ENCODE measurements around the gene SSTR1. TPM values are rescaled to one million over a fixed set of nuclear protein-coding genes. Genes with fewer than 3 reads are reported as not detected.

The SSTR1 gene
- total RNA-seq, 1 experiment from 2014 or later = 0.07 TPM

DNA sequence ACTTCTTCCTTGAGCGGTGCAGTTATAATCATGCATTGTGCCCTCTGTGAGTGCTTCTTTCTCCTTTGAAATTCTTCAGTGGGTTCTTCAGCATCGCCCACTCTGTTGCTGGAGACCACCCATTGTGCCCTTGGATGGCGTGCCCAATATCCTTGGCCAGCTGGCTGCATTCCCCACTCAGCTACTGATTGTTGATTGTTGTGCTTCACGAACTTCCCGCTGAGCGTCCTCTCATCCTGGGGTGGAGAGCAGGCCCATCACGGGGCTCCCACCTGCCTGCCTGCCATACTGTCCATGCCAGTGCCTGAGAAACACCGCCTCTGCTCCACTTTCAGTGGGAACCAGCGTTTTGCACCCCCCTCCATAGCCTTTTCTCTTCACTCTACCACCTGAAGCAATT lies 8.6 kb upstream of the SSTR1 start:
- no peaks in the 10 kb centered on the region for H3K36me3 ChIP-seq (ENCODE audit: low read depth, low read length)
- peaks cover 25% of the 10 kb centered on the region for H3K4me1 ChIP-seq (ENCODE audit: insufficient read depth, low read length)
- CTCF ChIA-PET = no interaction called here
- H2AFZ ChIP-seq (ENCODE audit: low read length) = no peak overlapping the region
- TF ChIP-seq EZH2phosphoT487 (IDR thresholded peaks at IDR 0.05; ENCODE audit: borderline replicate concordance, low read length) = no peak
- TF ChIP-seq EZH2 (IDR thresholded peaks at IDR 0.05; ENCODE audit: low read length, unreplicated experiment) = no peak
- TF ChIP-seq, protein P1, sequence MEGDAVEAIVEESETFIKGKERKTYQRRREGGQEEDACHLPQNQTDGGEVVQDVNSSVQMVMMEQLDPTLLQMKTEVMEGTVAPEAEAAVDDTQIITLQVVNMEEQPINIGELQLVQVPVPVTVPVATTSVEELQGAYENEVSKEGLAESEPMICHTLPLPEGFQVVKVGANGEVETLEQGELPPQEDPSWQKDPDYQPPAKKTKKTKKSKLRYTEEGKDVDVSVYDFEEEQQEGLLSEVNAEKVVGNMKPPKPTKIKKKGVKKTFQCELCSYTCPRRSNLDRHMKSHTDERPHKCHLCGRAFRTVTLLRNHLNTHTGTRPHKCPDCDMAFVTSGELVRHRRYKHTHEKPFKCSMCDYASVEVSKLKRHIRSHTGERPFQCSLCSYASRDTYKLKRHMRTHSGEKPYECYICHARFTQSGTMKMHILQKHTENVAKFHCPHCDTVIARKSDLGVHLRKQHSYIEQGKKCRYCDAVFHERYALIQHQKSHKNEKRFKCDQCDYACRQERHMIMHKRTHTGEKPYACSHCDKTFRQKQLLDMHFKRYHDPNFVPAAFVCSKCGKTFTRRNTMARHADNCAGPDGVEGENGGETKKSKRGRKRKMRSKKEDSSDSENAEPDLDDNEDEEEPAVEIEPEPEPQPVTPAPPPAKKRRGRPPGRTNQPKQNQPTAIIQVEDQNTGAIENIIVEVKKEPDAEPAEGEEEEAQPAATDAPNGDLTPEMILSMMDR (conservative IDR thresholded peaks at IDR 0.05; ENCODE audit: low read depth, low read length) = no peak
- peak overlapping the region; percentile 34; the same call in 1 of the 2 replicates for H3K9ac ChIP-seq (ENCODE audit: low read length)
- intact Hi-C loops (cut with micrococcal nuclease) = no loop called here
- H3K27me3 ChIP-seq (ENCODE audit: low read length) = no peaks in the 10 kb centered on the region; the same call in 1 of the 2 replicates
- H3K4me2 ChIP-seq (ENCODE audit: low read length) = no peak overlapping the region
- POLR2A ChIA-PET (ENCODE audit: unreplicated experiment) = no interaction called here
- H3F3A ChIP-seq (ENCODE audit: low read length, unreplicated experiment) = no peaks in the 10 kb centered on the region
- no peak for DNase-seq
- H3K9me3 ChIP-seq (ENCODE audit: low read length) = no peaks in the 10 kb centered on the region
- H3K27ac ChIP-seq (ENCODE audit: low read length) = peak overlapping the region; percentile 76
- H3K79me2 ChIP-seq (ENCODE audit: low read length) = no peaks in the 10 kb centered on the region
- no peak for ATAC-seq
- H4K20me1 ChIP-seq (ENCODE audit: low read length) = no peaks in the 10 kb centered on the region
- H3K4me3 ChIP-seq (ENCODE audit: low read length) = no peak overlapping the region
- BruUV-seq (replicated peaks) = no TSS peak
- H3K9me2 ChIP-seq (replicated peaks; ENCODE audit: low read length) = no peaks in the 10 kb centered on the region

DNA sequence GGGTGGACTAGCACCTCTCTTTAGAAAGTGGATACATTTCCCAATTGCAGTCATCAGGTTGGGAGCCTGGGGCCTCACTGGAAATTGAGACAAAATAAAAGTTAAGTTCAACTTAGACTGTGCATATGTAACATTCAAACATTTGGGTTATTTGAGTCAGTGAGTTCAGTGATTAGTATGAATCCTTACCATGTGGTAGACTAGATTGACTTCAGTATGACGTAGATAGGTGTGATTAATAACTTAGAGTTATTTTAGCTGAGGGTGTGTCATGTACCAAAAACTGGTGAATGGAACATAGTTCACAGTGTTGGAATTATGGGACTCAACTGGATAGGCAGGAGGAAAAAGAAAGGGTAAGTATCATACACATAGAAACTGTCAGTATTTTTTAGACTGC lies 8.0 kb upstream of the SSTR1 start:
- no TSS peak for BruUV-seq (replicated peaks)
- no peaks in the 10 kb centered on the region for H4K20me1 ChIP-seq (ENCODE audit: low read length)
- intact Hi-C loops (cut with micrococcal nuclease) = no loop called here
- H3K27ac ChIP-seq (ENCODE audit: low read length) = peak overlapping the region; percentile 76
- H3K9me2 ChIP-seq (replicated peaks; ENCODE audit: low read length) = no peaks in the 10 kb centered on the region
- peaks cover 25% of the 10 kb centered on the region for H3K4me1 ChIP-seq (ENCODE audit: insufficient read depth, low read length)
- ChIA-PET CTCF (no interaction called here), POLR2A (ENCODE audit: unreplicated experiment) (no interaction called here)
- H3K9me3 ChIP-seq (ENCODE audit: low read length) = no peaks in the 10 kb centered on the region
- H3F3A ChIP-seq (ENCODE audit: low read length, unreplicated experiment) = no peaks in the 10 kb centered on the region
- H3K9ac ChIP-seq (ENCODE audit: low read length) = peak overlapping the region; percentile 39
- TF ChIP-seq, protein P1 (conservative IDR thresholded peaks at IDR 0.05; ENCODE audit: low read depth, low read length) = no peak
- TF ChIP-seq EZH2 (IDR thresholded peaks at IDR 0.05; ENCODE audit: low read length, unreplicated experiment) (no peak), EZH2phosphoT487 (IDR thresholded peaks at IDR 0.05; ENCODE audit: borderline replicate concordance, low read length) (no peak)
- H3K36me3 ChIP-seq (ENCODE audit: low read depth, low read length) = no peaks in the 10 kb centered on the region
- no peaks in the 10 kb centered on the region for H3K79me2 ChIP-seq (ENCODE audit: low read length)
- ATAC-seq (no peak), DNase-seq (peak; percentile 59)
- no peaks in the 10 kb centered on the region; the same call in 1 of the 2 replicates for H3K27me3 ChIP-seq (ENCODE audit: low read length)
- no peak overlapping the region for H3K4me3 ChIP-seq (ENCODE audit: low read length)
- no peak overlapping the region for H3K4me2 ChIP-seq (ENCODE audit: low read length)
- no peak overlapping the region for H2AFZ ChIP-seq (ENCODE audit: low read length)

DNA sequence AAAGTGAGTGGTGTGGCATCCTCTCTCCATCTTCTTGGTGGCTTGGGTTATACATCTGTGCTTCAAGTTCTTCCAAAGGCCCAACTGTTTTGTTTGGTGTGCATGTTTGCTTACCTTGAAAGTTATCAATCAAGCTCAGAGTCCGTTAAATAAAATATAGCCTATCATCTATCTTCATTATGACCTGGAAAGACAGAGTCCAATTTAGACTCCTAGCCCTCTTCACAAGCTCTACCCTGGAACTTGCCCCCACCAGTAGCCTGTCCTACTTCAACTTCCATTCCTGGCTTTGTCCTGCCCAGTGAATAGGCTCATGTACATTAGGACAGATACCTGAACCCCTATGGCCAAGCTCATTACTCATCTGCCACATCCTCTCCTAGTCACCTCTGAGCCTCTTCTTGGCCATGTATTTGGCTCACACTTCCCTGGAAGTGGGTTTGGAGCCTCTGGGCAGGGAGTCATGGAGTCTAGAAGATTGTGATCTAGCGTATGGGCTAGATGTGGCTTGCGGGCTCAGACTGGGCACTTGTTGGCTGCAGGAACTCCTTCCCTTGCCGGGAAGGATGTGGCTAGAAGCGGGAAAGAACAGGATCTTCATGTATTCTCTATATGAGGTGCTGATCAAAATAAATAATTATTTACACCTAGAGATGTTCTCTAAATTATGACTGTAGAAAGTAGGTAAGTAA lies 6.4 kb upstream of the SSTR1 start:
- no peaks in the 10 kb centered on the region for H3K9me3 ChIP-seq (ENCODE audit: low read length)
- no peaks in the 10 kb centered on the region for H3F3A ChIP-seq (ENCODE audit: low read length, unreplicated experiment)
- no peaks in the 10 kb centered on the region for H3K9me2 ChIP-seq (replicated peaks; ENCODE audit: low read length)
- no peak overlapping the region for H2AFZ ChIP-seq (ENCODE audit: low read length)
- DNase-seq (peak; percentile 81), ATAC-seq (no peak)
- TF ChIP-seq EZH2phosphoT487 (IDR thresholded peaks at IDR 0.05; ENCODE audit: borderline replicate concordance, low read length) (no peak), EZH2 (IDR thresholded peaks at IDR 0.05; ENCODE audit: low read length, unreplicated experiment) (no peak)
- TF ChIP-seq, protein P1 (conservative IDR thresholded peaks at IDR 0.05; ENCODE audit: low read depth, low read length) = no peak
- peak overlapping the region; percentile 59 for H3K27ac ChIP-seq (ENCODE audit: low read length)
- no peak overlapping the region; the same call in 1 of the 2 replicates for H3K9ac ChIP-seq (ENCODE audit: low read length)
- no peaks in the 10 kb centered on the region for H4K20me1 ChIP-seq (ENCODE audit: low read length)
- no peaks in the 10 kb centered on the region for H3K79me2 ChIP-seq (ENCODE audit: low read length)
- peaks cover 5% of the 10 kb centered on the region; the same call in 1 of the 2 replicates for H3K27me3 ChIP-seq (ENCODE audit: low read length)
- intact Hi-C loops (cut with micrococcal nuclease) = no loop called here
- no peaks in the 10 kb centered on the region for H3K36me3 ChIP-seq (ENCODE audit: low read depth, low read length)
- H3K4me2 ChIP-seq (ENCODE audit: low read length) = no peak overlapping the region
- no TSS peak for BruUV-seq (replicated peaks)
- no peak overlapping the region for H3K4me3 ChIP-seq (ENCODE audit: low read length)
- CTCF ChIA-PET = no interaction called here
- POLR2A ChIA-PET (ENCODE audit: unreplicated experiment) = no interaction called here
- H3K4me1 ChIP-seq (ENCODE audit: insufficient read depth, low read length) = peaks cover 25% of the 10 kb centered on the region

Measured in PC-3 (cell line).